Stomach (tissue), 9 donors: ENCODE data around the gene KNG1. TPM values are rescaled to one million over a fixed set of nuclear protein-coding genes. Genes with fewer than 3 reads are reported as not detected.

Experiments used
- DNase-seq, 2 donors: peaks; one replicate each; pipeline versions ENCODE4 v3.0.0 to v3.0.0-alpha.2; 2013 to 2019
- H3K27ac ChIP-seq, 5 donors: fragments of 200-600 bp in 4 of 5; sonication (generic) in 4 of 5; one replicate each; pipeline ENCODE4 v1.5.1; 2013 to 2019; ENCODE audit warnings: mild to moderate bottlenecking in 1 of 5, moderate library complexity in 1 of 5
- H3K27me3 ChIP-seq, 3 donors: fragments of 200-600 bp; sonication (generic); one replicate each; pipeline ENCODE4 v1.5.1; 2017 to 2019; ENCODE audit warnings: mixed run types in 1 of 3
- H3K36me3 ChIP-seq, 4 donors: fragments of 200-600 bp; sonication (generic); 1 replicate in 3 of 4; 2 replicates in 1 of 4; pipeline ENCODE4 v1.5.1; 2016 to 2019
- H3K4me1 ChIP-seq, 4 donors: fragments of 200-600 bp; sonication (generic); one replicate each; pipeline ENCODE4 v1.5.1; 2016 to 2019
- H3K4me3 ChIP-seq, 4 donors: fragments of 200-600 bp; sonication (generic) in 3 of 4; one replicate each; pipeline ENCODE4 v1.5.1; 2016 to 2019; ENCODE audit warnings: mild to moderate bottlenecking in 1 of 4
- H3K9me3 ChIP-seq, 4 donors: fragments of 200-600 bp; sonication (generic); one replicate each; pipeline ENCODE4 v1.5.1; 2016 to 2019
- CTCF ChIP-seq, 7 experiments: fragments of 450-650 bp in 4 of 7; fragments of 200-600 bp in 3 of 7; sonication (generic) in 3 of 7; IDR thresholded peaks; one replicate each; pipeline ENCODE4 v1.5.1; 2016 to 2019; ENCODE audit warnings: antibody characterized with exemption in 7 of 7, control low read depth in 2 of 7, mild to moderate bottlenecking in 1 of 7
- EP300 ChIP-seq: sonication (generic); formaldehyde crosslinking; IDR thresholded peaks from one replicate; pipeline ENCODE4 v1.6.1; 2017; ENCODE audit warnings: antibody characterized with exemption
- POLR2A ChIP-seq, 4 donors: fragments of 450-650 bp; IDR thresholded peaks; one replicate each; pipeline ENCODE4 v1.6.1; 2016; ENCODE audit warnings: antibody characterized with exemption in 4 of 4, control low read depth in 2 of 4, mild to moderate bottlenecking in 1 of 4, moderate library complexity in 1 of 4
- POLR2AphosphoS5 ChIP-seq, 3 donors: sonication (generic); formaldehyde crosslinking; IDR thresholded peaks; one replicate each; pipeline ENCODE4 v1.6.1; 2016; ENCODE audit warnings: antibody characterized with exemption in 3 of 3
- WGBS, 5 donors: extraction: QIAGEN DNeasy Blood & Tissue Kit in 3 of 5; methylation state at CpG; one replicate each; pipeline versions ENCODE4 v1.1.5 to v1.1.7; 2013 to 2018; 5-methylcytosine and 5-hydroxymethylcytosine counted together
- intact Hi-C: fragments of 100-400 bp; cut with DNase I; formaldehyde crosslinking; loops from one replicate; pipeline ENCODE4 v1.15.1; 2023; ENCODE audit warnings: low total_unique reads
- polyA plus RNA-seq, 3 donors: library from polyadenylated mRNA; stranded (reverse); fragments of 200-250 nt; gene quantifications; one replicate each; pipeline ENCODE4 v1.2.3, GENCODE V29; 2013
- total RNA-seq, 5 donors: library from RNA; depleted of rRNA; stranded (reverse); fragments of >200 nt; gene quantifications; one replicate each; pipeline versions ENCODE4 v1.1.0 to v1.2.3, GENCODE V29; 2014 to 2016
- donor health status: healthy with polysubstance abuse.
- donor health status: Bipolar disorder and iron deficiency.
- donor health status: healthy.

Gene KNG1
- total and polyA plus RNA-seq, 8 donors: 0.18 TPM; not detected in 7

GRCh38 chr3:186784820-186785494 lies 67.8 kb downstream of the KNG1 start:
- H3K4me1 ChIP-seq: peaks cover 40 to 62% (median 53%) of the 10 kb centered on the region in 4 donors
- TF ChIP-seq CTCF (IDR thresholded peaks at IDR 0.05) (no peak), POLR2AphosphoS5 (IDR thresholded peaks at IDR 0.05) (no peak), EP300 (no peak), POLR2A (IDR thresholded peaks at IDR 0.05) (no peak)
- H3K4me3 ChIP-seq: peak overlapping the region; percentile 65 to 98 (median 80)
- H3K36me3 ChIP-seq: peaks cover 54 to 58% (median 57%) of the 10 kb centered on the region in 4 donors
- 3 to 7% (median 6%) methylated on average over 7 of the region's 7 CpGs for WGBS, 5 donors
- DNase-seq: peak in 1 of 2 donors; percentile 43
- H3K27me3 ChIP-seq: no peaks in the 10 kb centered on the region
- H3K27ac ChIP-seq: peak overlapping the region in 4 of 5 donors; percentile 98 to 99 (median 98)
- intact Hi-C loops: loop anchor here (10.0 kb wide), 1 partner anchor 210 kb away; the partner anchor contains the start of gene DNAJB11
- H3K9me3 ChIP-seq: no peaks in the 10 kb centered on the region

- H3K27me3 ChIP-seq: no peaks in the 10 kb centered on the region
- H3K4me1 ChIP-seq: peaks cover 40 to 68% (median 56%) of the 10 kb centered on the region in 4 donors
- DNase-seq: no peak
- intact Hi-C loops: loop anchor here (10.0 kb wide), 1 partner anchor 211 kb away; the partner anchor contains the start of gene DNAJB11
- no peak for TF ChIP-seq POLR2A (IDR thresholded peaks at IDR 0.05)
- H3K27ac ChIP-seq: peak overlapping the region in 3 of 5 donors; percentile 98 to 99 (median 98)
- peaks cover 58 to 64% (median 63%) of the 10 kb centered on the region in 4 donors for H3K36me3 ChIP-seq
- H3K9me3 ChIP-seq: no peaks in the 10 kb centered on the region
- 8 to 12% (median 11%) methylated on average over 7 of the region's 7 CpGs for WGBS, 5 donors
- H3K4me3 ChIP-seq: peak overlapping the region; percentile 65 to 98 (median 80)
Measured at GRCh38 chr3:186785495-186786018, 68.4 kb downstream of the KNG1 start.

- no peaks in the 10 kb centered on the region for H3K27me3 ChIP-seq
- H3K36me3 ChIP-seq: peaks cover 58 to 72% (median 69%) of the 10 kb centered on the region in 4 donors
- H3K27ac ChIP-seq: peak overlapping the region in 2 of 5 donors; percentile 34 to 36
- peaks cover 40 to 69% (median 56%) of the 10 kb centered on the region in 4 donors for H3K4me1 ChIP-seq
- intact Hi-C loops: loop anchor here (10.0 kb wide), 1 partner anchor 212 kb away; the partner anchor contains the start of gene DNAJB11
- WGBS, 5 donors: 31 to 44% (median 39%) methylated on average over 3 of the region's 3 CpGs
- DNase-seq: no peak
- peak overlapping the region in 3 of 4 donors; percentile 65 to 98 (median 74) for H3K4me3 ChIP-seq
- TF ChIP-seq CTCF (IDR thresholded peaks at IDR 0.05) (no peak), POLR2A (IDR thresholded peaks at IDR 0.05) (no peak), POLR2AphosphoS5 (IDR thresholded peaks at IDR 0.05) (no peak), EP300 (no peak)
- no peaks in the 10 kb centered on the region for H3K9me3 ChIP-seq
Measured at GRCh38 chr3:186786922-186787321, 69.8 kb downstream of the KNG1 start.

GRCh38 chr3:186787642-186788481 lies 70.7 kb downstream of the KNG1 start:
- H3K4me3 ChIP-seq: peak overlapping the region in 2 of 4 donors; percentile 74 to 98

More at GRCh38 chr3:186787642-186788481, 70.7 kb downstream of the KNG1 start:
- no peak for DNase-seq
- no peak for TF ChIP-seq EP300
- TF ChIP-seq POLR2AphosphoS5 (IDR thresholded peaks at IDR 0.05): no peak
- no peak for TF ChIP-seq POLR2A (IDR thresholded peaks at IDR 0.05)
- no peak for TF ChIP-seq CTCF (IDR thresholded peaks at IDR 0.05)
- Histone ChIP-seq H3K4me1 (peaks cover 40 to 62% (median 51%) of the 10 kb centered on the region in 4 donors), H3K27me3 (no peaks in the 10 kb centered on the region), H3K27ac (peak overlapping the region in 1 of 5 donors; percentile 16), H3K9me3 (no peaks in the 10 kb centered on the region), H3K36me3 (peaks cover 58 to 82% (median 72%) of the 10 kb centered on the region in 4 donors)
- intact Hi-C loops: loop anchor here (10.0 kb wide), 1 partner anchor 213 kb away; the partner anchor contains the start of gene DNAJB11
- 33 to 49% (median 45%) methylated on average over 15 of the region's 15 CpGs for WGBS, 5 donors
